GM20431 (cell line): ENCODE measurements around the gene CAPN10.

Source experiments
- in situ Hi-C: fragments of 300-500 bp; cut with MseI, MboI; formaldehyde crosslinking; loops from one replicate; pipeline ENCODE4 v1.15.0; 2020; ENCODE audit warnings: low sequenced_read_pairs; ENCODE audit not compliant: unreplicated experiment

CAPN10 gene

GRCh38 chr2:240646176-240646899 is 59.8 kb downstream of the CAPN10 start:
- in situ Hi-C loops, result no loop called here

GRCh38 chr2:240646900-240647502 is 60.5 kb downstream of the CAPN10 start:
- in situ Hi-C loops, result no loop called here

- in situ Hi-C loops, result no loop called here
These were observed 61.1 kb downstream of the CAPN10 start for GRCh38 chr2:240647503-240648154.

- in situ Hi-C loops, result no loop called here
These were observed 61.7 kb downstream of the CAPN10 start for GRCh38 chr2:240648155-240648649.
